Measurements from ENCODE around the gene PRRT1. TPM values are rescaled to one million over a fixed set of nuclear protein-coding genes. Genes with fewer than 3 reads are reported as not detected.

PRRT1 gene
- total RNA-seq, 1 donor from 2014 or later = 0.38 TPM

GRCh38 chr6:32175711-32176475 is 24.2 kb upstream of the PRRT1 start, which contains the start of gene AGPAT1:
AGPAT1 (minus strand) TSS chr6:32176084; CDS start chr6:32171496, 4,588 bp downstream.
- peak; percentile 99 for DNase-seq (ENCODE audit: low spot score)
- ATAC-seq = peak; percentile 74

GRCh38 chr6:32175322-32175710 is 23.6 kb upstream of the PRRT1 start:
- no peak for ATAC-seq
- no peak for DNase-seq (ENCODE audit: low spot score)

- ATAC-seq (no peak), DNase-seq (ENCODE audit: low spot score) (no peak)
Measured at GRCh38 chr6:32174416-32174815, 22.7 kb upstream of the PRRT1 start.

DNA sequence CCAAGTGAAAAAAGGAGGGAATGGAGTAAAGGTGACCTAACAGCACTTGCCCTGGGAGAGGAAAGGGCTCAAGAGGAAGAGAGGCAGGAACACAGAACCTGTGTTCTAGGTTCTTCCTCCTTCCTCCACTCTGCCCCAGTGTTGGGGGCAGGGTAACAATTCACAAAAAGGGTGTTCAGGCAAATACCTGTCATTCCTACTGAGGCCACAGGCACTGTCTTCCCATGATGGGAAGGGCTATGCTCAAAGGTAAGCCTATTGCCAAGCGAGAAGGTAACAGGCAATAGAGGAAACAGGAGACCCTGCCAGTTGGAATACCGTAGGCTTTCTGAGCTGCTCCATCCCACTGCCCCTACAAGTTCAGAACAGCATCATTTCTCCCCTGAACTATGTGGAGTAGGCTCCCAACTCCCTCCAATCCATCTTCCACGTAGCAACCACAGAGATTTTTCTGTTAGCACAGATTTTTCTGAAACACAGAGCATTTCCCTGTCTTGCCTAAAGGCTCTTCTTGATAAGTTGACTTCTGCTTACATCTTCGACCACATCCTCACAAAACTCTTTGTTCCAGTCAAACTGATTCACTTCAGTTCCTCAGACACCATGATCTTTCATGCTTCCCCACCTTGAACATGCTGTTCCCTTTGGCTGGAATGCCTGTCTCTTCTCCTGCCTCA is 21.4 kb upstream of the PRRT1 start:
- DNase-seq (ENCODE audit: low spot score) (no peak), ATAC-seq (no peak)

- DNase-seq (ENCODE audit: low spot score) (no peak), ATAC-seq (no peak)
Measured at GRCh38 chr6:32171234-32171633, 19.5 kb upstream of the PRRT1 start.

GRCh38 chr6:32170294-32170693 is 18.6 kb upstream of the PRRT1 start:
- no peak for ATAC-seq
- no peak for DNase-seq (ENCODE audit: low spot score)

DNA sequence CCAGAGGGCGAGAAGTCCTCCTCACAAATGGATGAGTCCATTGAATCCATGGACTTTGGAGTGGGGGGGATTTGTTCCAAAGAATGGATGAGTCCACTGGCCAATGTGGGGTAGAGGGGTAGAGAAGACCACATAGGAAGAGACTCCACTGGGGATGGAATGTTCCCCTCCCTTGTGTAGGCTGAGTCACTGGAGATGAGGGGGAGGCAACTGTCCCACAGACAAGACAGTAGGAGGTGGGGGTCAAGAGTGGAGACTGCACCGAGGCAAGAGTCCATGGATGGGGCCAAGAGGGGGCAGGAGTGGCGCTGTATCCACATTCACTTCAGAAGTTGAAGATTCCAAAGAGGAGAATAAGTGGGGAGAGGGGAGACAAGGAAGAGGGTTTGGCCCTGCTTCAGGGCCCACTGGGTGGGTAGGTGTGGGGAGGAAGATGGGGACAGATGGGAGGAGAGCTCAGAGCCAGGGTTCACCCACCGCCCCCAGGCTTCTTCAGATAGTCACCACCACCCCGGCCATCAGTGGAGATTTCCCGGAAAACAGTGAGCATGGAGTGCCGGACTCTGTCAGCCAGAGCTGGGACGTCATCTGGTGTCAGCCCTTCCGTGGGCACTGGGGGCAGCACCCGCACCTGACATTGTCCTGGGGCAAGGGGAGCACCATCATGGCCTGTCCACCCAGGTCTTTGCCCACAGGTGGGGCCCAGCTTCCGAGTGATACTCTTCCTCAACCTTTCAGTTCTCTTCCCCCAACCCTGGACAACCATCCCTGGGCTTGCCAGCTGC is 17.3 kb upstream of the PRRT1 start:
- no peak for DNase-seq (ENCODE audit: low spot score)
- ATAC-seq = peak; percentile 21

- ATAC-seq (no peak), DNase-seq (ENCODE audit: low spot score) (no peak)
Measured at GRCh38 chr6:32168350-32168749, 16.6 kb upstream of the PRRT1 start.

- DNase-seq (ENCODE audit: low spot score) (no peak), ATAC-seq (no peak)
Measured at GRCh38 chr6:32167761-32168262, 16.1 kb upstream of the PRRT1 start.

DNA sequence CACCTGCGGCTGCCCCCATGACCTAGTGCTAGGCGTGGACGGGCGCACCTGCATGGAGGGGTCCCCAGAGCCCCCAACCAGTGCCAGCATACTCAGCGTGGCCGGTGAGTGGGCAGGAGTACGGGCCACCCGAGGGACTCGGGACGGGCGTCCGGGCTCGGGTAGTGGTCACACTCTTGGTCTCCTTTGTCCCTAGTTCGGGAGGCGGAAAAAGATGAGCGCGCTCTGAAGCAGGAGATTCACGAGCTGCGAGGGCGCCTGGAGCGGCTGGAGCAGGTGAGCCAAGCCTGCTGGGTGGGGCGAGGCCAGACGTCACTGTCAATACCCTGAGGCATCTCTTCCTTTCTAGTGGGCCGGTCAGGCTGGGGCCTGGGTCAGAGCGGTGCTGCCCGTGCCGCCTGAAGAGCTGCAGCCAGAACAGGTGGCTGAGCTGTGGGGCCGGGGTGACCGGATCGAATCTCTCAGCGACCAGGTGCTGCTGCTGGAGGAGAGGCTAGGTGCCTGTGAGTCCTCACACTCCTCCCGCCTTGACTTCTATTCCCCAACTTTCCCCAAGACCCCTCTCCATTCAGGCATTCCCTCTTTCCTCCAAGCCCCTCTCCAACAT is 15.5 kb upstream of the PRRT1 start:
- DNase-seq (ENCODE audit: low spot score) (no peak), ATAC-seq (no peak)

DNA sequence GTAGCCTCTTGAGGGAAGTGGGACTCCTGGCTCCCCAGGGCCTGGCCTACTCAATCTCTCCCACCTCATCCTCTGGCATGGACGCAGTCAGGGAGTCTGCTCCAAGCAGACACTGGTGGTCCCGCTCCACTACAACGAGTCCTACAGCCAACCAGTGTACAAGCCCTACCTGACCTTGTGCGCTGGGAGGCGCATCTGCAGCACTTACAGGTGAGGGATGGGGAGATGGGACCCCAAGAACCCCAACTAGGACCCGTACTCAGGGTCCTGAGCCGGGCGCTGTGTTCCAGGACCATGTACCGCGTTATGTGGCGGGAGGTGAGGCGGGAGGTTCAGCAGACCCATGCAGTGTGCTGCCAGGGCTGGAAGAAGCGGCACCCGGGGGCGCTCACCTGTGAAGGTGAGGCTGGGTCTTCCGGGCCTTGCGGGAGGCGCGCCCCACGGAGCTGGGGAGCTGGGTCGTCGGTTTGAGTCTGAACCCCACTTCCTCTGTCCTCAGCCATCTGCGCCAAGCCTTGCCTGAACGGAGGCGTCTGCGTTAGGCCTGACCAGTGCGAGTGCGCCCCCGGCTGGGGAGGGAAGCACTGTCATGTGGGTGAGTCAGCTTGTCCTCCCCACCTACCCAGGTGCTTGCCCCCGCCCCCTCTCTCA is 14.8 kb upstream of the PRRT1 start:
- ATAC-seq = no peak
- DNase-seq (ENCODE audit: low spot score) = no peak

DNA sequence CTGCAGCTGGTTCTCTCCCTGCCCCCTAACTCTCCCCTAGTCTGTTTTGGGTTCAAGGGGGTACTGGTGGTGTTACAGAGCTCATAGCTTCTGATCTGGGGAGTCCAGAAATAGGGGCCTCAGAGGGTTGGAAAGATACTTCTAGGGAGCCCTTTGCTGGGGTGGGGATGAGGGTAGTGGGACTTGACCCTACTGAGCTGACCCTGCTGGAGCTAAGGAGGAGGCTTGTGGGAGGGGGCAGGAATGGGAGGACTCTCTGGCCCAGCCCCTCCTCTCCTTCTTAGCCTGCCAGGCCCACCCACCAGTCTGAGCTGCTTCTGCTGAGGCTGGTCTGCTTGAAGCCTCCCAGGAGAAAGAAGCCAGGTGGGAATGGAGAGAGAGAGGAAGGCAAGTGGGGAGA is 12.6 kb upstream of the PRRT1 start, which contains the start of gene EGFL8:
Gene EGFL8 (plus strand): TSS at position 301 of the 400 bp plus-strand sequence. CDS start 1,571 bp downstream, outside the sequence.
- DNase-seq (ENCODE audit: low spot score) (no peak), ATAC-seq (no peak)

GRCh38 chr6:32163559-32164258 is 12.0 kb upstream of the PRRT1 start:
- no peak for ATAC-seq
- no peak for DNase-seq (ENCODE audit: low spot score)

DNA sequence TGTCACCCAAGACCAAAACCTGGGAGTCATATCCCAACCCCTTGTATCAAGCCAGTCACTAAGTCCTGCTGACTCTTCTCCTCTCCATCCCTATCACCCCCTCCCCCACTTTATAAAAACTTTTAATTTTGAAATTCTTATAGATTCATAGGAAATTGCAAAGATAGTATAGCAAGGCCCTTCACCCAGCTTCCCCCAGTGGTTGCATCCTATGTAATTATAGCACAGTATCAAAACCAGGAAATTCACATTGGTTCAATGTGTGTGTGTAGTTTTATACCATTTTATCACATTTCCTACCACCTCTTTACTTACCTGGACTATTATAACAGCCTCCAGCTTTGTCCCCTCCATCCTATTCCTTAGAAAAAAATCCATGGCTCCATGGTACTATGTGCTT is 6.3 kb upstream of the PRRT1 start:
- no peak for DNase-seq (ENCODE audit: low spot score)
- no peak for ATAC-seq

- no peak for ATAC-seq
- no peak for DNase-seq (ENCODE audit: low spot score)
Measured at GRCh38 chr6:32156891-32157290, 5.2 kb upstream of the PRRT1 start.

DNA sequence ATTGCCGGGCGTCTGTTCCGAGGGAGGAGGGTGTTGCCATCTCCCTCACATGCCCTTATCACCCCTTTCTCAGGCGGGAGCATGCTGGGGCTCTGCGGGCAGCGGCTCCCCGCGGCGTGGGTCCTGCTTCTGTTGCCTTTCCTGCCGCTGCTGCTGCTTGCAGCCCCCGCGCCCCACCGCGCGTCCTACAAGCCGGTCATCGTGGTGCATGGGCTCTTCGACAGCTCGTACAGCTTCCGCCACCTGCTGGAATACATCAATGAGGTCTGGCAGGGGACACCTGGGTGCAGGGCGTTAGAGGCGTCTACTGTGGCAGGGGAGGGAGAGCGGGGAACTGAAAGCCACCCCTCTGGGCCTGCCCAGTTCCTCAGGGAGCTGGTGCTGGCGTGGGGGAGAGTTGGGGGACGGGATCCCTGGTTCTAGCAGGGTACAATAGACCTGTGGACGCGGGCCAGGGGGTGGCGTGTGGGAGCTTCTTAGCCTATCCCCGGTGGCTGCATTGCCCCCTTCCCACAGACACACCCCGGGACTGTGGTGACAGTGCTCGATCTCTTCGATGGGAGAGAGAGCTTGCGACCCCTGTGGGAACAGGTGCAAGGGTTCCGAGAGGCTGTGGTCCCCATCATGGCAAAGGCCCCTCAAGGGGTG is 2.9 kb upstream of the PRRT1 start:
- ATAC-seq (peak; percentile 88), DNase-seq (ENCODE audit: low spot score) (peak; percentile 77)

- ATAC-seq (peak; percentile 82), DNase-seq (ENCODE audit: low spot score) (peak; percentile 84)
Measured at GRCh38 chr6:32153564-32154513, 2.1 kb upstream of the PRRT1 start, which contains the start of gene PPT2. PPT2 (plus strand) TSS chr6:32154141; CDS start chr6:32154595, 454 bp downstream.

Measured in left lobe of liver (tissue), 2 donors.